Heart right ventricle (tissue), 16 donors: Measurements from ENCODE around the gene SUGP1. TPM values are rescaled to one million over a fixed set of nuclear protein-coding genes. Genes with fewer than 3 reads are reported as not detected.

Source experiments
- ATAC-seq, 8 donors: fragments of 200-7000 bp; cut with Tn5 transposase; one replicate each; pipeline ENCODE4 v1.9.1; 2020; ENCODE audit warnings: mild to moderate bottlenecking in 8 of 8, moderate library complexity in 8 of 8, moderate number of reproducible peaks in 1 of 8
- DNase-seq, 2 donors: peaks; one replicate each; pipeline ENCODE4 v3.0.0-alpha.2; 2020
- H3K27ac ChIP-seq, 10 donors: fragments of 200-600 bp; sonication (generic) in 2 of 10; one replicate each; pipeline versions ENCODE4 v1.5.0 to v1.8.0; 2020 to 2022; ENCODE audit warnings: mild to moderate bottlenecking in 3 of 10
- H3K27me3 ChIP-seq, 7 donors: fragments of 200-600 bp; one replicate each; pipeline ENCODE4 v1.8.0; 2021 to 2022; ENCODE audit warnings: mild to moderate bottlenecking in 2 of 7
- H3K36me3 ChIP-seq, 9 donors: fragments of 200-600 bp; sonication (generic) in 1 of 9; one replicate each; pipeline versions ENCODE4 v1.5.0 to v1.8.0; 2020 to 2022; ENCODE audit warnings: mild to moderate bottlenecking in 2 of 9
- H3K4me1 ChIP-seq, 9 donors: fragments of 200-600 bp; sonication (generic) in 1 of 9; one replicate each; pipeline versions ENCODE4 v1.5.0 to v1.8.0; 2020 to 2022; ENCODE audit warnings: mild to moderate bottlenecking in 4 of 9
- H3K4me3 ChIP-seq, 10 donors: fragments of 200-600 bp; sonication (generic) in 2 of 10; one replicate each; pipeline versions ENCODE4 v1.5.0 to v1.8.0; 2020 to 2022; ENCODE audit warnings: mild to moderate bottlenecking in 7 of 10, moderate library complexity in 2 of 10
- H3K9me3 ChIP-seq, 11 donors: fragments of 200-600 bp in 10 of 11; sonication (generic) in 2 of 11; one replicate each; pipeline versions ENCODE4 v1.5.0 to v1.8.0; 2013 to 2022; ENCODE audit warnings: mild to moderate bottlenecking in 2 of 11, control low read depth in 1 of 11, moderate library complexity in 1 of 11
- CTCF ChIP-seq, 9 donors: fragments of 200-600 bp; sonication (generic) in 2 of 9; IDR thresholded peaks; one replicate each; pipeline versions ENCODE4 v1.5.0 to v1.8.0; 2021 to 2022; ENCODE audit warnings: antibody characterized with exemption in 9 of 9, mild to moderate bottlenecking in 5 of 9, moderate library complexity in 1 of 9
- WGBS, 2 donors: extraction: QIAGEN DNeasy Blood & Tissue Kit; methylation state at CpG; one replicate each; pipeline ENCODE4 v1.1.7; 2013; ENCODE audit warnings: inconsistent platforms in 1 of 2; 5-methylcytosine and 5-hydroxymethylcytosine counted together
- intact Hi-C, 10 donors: fragments of 100-400 bp; cut with DNase I; formaldehyde crosslinking; loops; one replicate each; pipeline versions ENCODE4 v1.11.1 to v1.14.2; 2022
- polyA plus RNA-seq, 2 donors: library from polyadenylated mRNA; stranded (reverse); fragments of 200-250 nt; gene quantifications; one replicate each; pipeline ENCODE4 v1.2.3, GENCODE V29; 2013
- total RNA-seq, 10 donors: library from RNA; stranded (reverse); fragmentation: NEBNext Ultra II Directional in 3 of 10; extraction: Animal tissue kit (Norgen Biotek cat#: 25700) in 3 of 10; gene quantifications; one replicate each; pipeline versions ENCODE4 v1.2.1 to v1.2.4, GENCODE V29; 2021 to 2023
- donor health status: Arrhythmogenic right ventricular cardiomyopathy.
- donor health status: ischemic (EF 13 %, LVEDD 7.1; RV severe dilation, severe dysfunction).
- donor health status: healthy with polysubstance abuse.
- donor health status: DM: no; HTN: yes; CAD: no.
- donor health status: DM: no; HTN: no; CAD: no.
- donor health status: ischemic (EF 25% LVEDD 6.9; RV normal size, moderate dysfunction).
- donor health status: ischemic (EF 25% LVEDD 5.7; RV mildly dilated, moderate dysfunction).
- donor health status: healthy.
- donor health status: DM: yes; HTN: yes; CAD: no.
- donor health status: Ischemic cardiomyopathy.
- donor health status: ischemic (EF 35%, LVEDD 5.7; RV mildly dilated, moderate dysfunction).
- donor health status: nonischemic (EF 11% LVEDD 7.7; RV severe dilation, severe dysfunction).
- donor health status: DM: yes; HTN: yes; CAD: no.
- donor health status: PGD.
- donor health status: ischemic (EF 29% LVEDD 5.4; RV normal size, mild dysfunction).
- donor health status: nonischemic (EF 23%, LVEDD 6.1; RV moderate dilation, normal function).

SUGP1 gene
- total and polyA plus RNA-seq, 12 donors = 30.1 to 50.2 (median 43.0) TPM

- H3K27me3 ChIP-seq = peaks cover 0 to 17% (median 5%) of the 10 kb centered on the region in 7 donors
- peaks cover 0 to 8% (median 6%) of the 10 kb centered on the region in 9 donors for H3K4me1 ChIP-seq
- H3K4me3 ChIP-seq = no peak overlapping the region
- intact Hi-C loops = no loop called here
- H3K36me3 ChIP-seq = no peaks in the 10 kb centered on the region
- DNase-seq (no peak), ATAC-seq (no peak)
- H3K9me3 ChIP-seq = no peaks in the 10 kb centered on the region
- H3K27ac ChIP-seq = no peak overlapping the region
- TF ChIP-seq CTCF (IDR thresholded peaks at IDR 0.05) = no peak
- 84 to 86% methylated on average over 10 of the region's 10 CpGs for WGBS, 2 donors
These were observed 51.6 kb downstream of the SUGP1 start for GRCh38 chr19:19268453-19269385.

- Histone ChIP-seq H3K27ac (no peak overlapping the region), H3K36me3 (no peaks in the 10 kb centered on the region), H3K4me1 (no peaks in the 10 kb centered on the region), H3K4me3 (no peak overlapping the region), H3K27me3 (peaks cover 4 to 20% (median 19%) of the 10 kb centered on the region in 7 donors), H3K9me3 (no peaks in the 10 kb centered on the region)
- intact Hi-C loops = no loop called here
- DNase-seq = no peak
- WGBS, 2 donors = 92 to 97% methylated on average over 3 of the region's 3 CpGs
- no peak for ATAC-seq
- TF ChIP-seq CTCF (IDR thresholded peaks at IDR 0.05) = no peak
These were observed 53.0 kb downstream of the SUGP1 start for GRCh38 chr19:19267305-19267704.

- Histone ChIP-seq H3K4me1 (peaks cover 0 to 9% (median 5%) of the 10 kb centered on the region in 9 donors), H3K27ac (no peak overlapping the region), H3K9me3 (peaks cover 0 to 7% (median 0%) of the 10 kb centered on the region in 11 donors), H3K36me3 (no peaks in the 10 kb centered on the region), H3K4me3 (no peak overlapping the region), H3K27me3 (peaks cover 4 to 52% (median 48%) of the 10 kb centered on the region in 7 donors)
- ATAC-seq (no peak), DNase-seq (no peak)
- intact Hi-C loops = no loop called here
- WGBS, 2 donors = 86 to 88% methylated on average over 7 of the region's 7 CpGs
- no peak for TF ChIP-seq CTCF (IDR thresholded peaks at IDR 0.05)
These were observed 56.3 kb downstream of the SUGP1 start for GRCh38 chr19:19263886-19264487.

- peaks cover 4 to 68% (median 62%) of the 10 kb centered on the region in 7 donors for H3K27me3 ChIP-seq
- H3K4me3 ChIP-seq = no peak overlapping the region
- H3K36me3 ChIP-seq = no peaks in the 10 kb centered on the region
- TF ChIP-seq CTCF (IDR thresholded peaks at IDR 0.05) = no peak
- H3K9me3 ChIP-seq = peaks cover 0 to 7% (median 0%) of the 10 kb centered on the region in 11 donors
- ATAC-seq (no peak), DNase-seq (no peak)
- H3K27ac ChIP-seq = no peak overlapping the region
- intact Hi-C loops = no loop called here
- 5 to 6% methylated on average over 31 of the region's 31 CpGs for WGBS, 2 donors
- peaks cover 0 to 9% (median 5%) of the 10 kb centered on the region in 9 donors for H3K4me1 ChIP-seq
These were observed 57.9 kb downstream of the SUGP1 start for GRCh38 chr19:19262190-19263057.
